ENCODE measurements around the gene YOD1. TPM values are rescaled to one million over a fixed set of nuclear protein-coding genes. Genes with fewer than 3 reads are reported as not detected.

The YOD1 gene
- total and polyA plus RNA-seq, 2 of the 13 experiments (the other 11 are each of a cell fraction or from before 2014, with no cell fraction given) = 3.4 to 9.1 TPM

DNA sequence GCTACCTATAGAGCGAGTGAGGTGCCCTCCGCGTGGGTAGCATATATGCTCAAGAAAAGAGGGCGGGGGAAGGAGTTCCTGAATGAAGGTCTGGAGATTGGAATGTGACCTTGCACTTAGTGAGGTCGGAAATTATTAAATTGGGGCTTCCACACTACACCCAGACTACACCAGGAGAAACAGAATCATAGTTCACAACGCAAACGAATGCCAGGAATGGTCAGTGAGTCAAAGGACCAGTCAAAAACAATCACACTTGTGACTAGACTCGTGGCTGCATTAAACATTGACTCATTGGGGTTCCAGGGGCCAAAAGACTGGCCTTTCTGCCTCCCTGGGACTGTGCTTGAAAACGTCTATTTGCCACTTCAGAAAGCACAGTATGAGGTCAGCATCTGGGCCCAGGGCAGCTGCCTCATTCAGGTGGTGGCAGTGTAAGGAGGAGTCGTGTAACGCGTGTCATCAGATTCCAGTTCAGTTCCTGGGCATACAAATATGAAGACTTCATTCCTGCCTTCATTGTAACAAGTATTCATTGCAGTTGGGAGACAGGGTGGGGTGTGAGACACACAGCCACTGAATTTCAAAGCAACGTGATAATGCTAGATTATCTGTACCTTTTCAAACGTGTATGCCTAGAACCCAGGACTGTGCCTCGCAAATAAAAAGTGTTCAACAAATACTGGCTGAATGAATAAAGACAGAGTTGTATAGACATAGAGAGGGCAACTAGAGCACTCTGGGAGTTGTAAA is at the start of gene YOD1 (continued):
- TF ChIP-seq MYPOP (CRISPR knock-in tag; IDR thresholded peaks at IDR 0.05) (no peak; the same call in 1 of the 2 replicates), ZC3H4 (CRISPR knock-in tag; IDR thresholded peaks at IDR 0.05; ENCODE audit: borderline replicate concordance) (no peak), BCL6 (CRISPR knock-in tag; IDR thresholded peaks at IDR 0.05) (no peak), SMC3 (IDR thresholded peaks at IDR 0.05; ENCODE audit: low read length) (no peak), ZNF614 (CRISPR knock-in tag; IDR thresholded peaks at IDR 0.05; ENCODE audit: borderline replicate concordance) (peak; percentile 61; the same call in 1 of the 2 replicates), ZIK1 (CRISPR knock-in tag; IDR thresholded peaks at IDR 0.05; ENCODE audit: borderline replicate concordance, low read depth) (no peak), SMAD1 (CRISPR knock-in tag; IDR thresholded peaks at IDR 0.05; ENCODE audit: borderline replicate concordance, low read depth) (no peak), ZNF142 (CRISPR knock-in tag; IDR thresholded peaks at IDR 0.05) (no peak)
- TF ChIP-seq, protein P1, sequence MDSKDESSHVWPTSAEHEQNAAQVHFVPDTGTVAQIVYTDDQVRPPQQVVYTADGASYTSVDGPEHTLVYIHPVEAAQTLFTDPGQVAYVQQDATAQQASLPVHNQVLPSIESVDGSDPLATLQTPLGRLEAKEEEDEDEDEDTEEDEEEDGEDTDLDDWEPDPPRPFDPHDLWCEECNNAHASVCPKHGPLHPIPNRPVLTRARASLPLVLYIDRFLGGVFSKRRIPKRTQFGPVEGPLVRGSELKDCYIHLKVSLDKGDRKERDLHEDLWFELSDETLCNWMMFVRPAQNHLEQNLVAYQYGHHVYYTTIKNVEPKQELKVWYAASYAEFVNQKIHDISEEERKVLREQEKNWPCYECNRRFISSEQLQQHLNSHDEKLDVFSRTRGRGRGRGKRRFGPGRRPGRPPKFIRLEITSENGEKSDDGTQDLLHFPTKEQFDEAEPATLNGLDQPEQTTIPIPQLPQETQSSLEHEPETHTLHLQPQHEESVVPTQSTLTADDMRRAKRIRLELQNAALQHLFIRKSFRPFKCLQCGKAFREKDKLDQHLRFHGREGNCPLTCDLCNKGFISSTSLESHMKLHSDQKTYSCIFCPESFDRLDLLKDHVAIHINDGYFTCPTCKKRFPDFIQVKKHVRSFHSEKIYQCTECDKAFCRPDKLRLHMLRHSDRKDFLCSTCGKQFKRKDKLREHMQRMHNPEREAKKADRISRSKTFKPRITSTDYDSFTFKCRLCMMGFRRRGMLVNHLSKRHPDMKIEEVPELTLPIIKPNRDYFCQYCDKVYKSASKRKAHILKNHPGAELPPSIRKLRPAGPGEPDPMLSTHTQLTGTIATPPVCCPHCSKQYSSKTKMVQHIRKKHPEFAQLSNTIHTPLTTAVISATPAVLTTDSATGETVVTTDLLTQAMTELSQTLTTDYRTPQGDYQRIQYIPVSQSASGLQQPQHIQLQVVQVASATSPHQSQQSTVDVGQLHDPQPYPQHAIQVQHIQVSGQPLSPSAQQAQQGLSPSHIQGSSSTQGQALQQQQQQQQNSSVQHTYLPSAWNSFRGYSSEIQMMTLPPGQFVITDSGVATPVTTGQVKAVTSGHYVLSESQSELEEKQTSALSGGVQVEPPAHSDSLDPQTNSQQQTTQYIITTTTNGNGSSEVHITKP (CRISPR knock-in tag; IDR thresholded peaks at IDR 0.05; ENCODE audit: low read depth) = 0 out of 2 replicates have a peak, but pooled peaks have one; percentile 49
- TF ChIP-seq, protein P2, sequence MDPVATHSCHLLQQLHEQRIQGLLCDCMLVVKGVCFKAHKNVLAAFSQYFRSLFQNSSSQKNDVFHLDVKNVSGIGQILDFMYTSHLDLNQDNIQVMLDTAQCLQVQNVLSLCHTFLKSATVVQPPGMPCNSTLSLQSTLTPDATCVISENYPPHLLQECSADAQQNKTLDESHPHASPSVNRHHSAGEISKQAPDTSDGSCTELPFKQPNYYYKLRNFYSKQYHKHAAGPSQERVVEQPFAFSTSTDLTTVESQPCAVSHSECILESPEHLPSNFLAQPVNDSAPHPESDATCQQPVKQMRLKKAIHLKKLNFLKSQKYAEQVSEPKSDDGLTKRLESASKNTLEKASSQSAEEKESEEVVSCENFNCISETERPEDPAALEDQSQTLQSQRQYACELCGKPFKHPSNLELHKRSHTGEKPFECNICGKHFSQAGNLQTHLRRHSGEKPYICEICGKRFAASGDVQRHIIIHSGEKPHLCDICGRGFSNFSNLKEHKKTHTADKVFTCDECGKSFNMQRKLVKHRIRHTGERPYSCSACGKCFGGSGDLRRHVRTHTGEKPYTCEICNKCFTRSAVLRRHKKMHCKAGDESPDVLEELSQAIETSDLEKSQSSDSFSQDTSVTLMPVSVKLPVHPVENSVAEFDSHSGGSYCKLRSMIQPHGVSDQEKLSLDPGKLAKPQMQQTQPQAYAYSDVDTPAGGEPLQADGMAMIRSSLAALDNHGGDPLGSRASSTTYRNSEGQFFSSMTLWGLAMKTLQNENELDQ (CRISPR knock-in tag; IDR thresholded peaks at IDR 0.05; ENCODE audit: borderline replicate concordance) = no peak
- TF ChIP-seq, protein P3, sequence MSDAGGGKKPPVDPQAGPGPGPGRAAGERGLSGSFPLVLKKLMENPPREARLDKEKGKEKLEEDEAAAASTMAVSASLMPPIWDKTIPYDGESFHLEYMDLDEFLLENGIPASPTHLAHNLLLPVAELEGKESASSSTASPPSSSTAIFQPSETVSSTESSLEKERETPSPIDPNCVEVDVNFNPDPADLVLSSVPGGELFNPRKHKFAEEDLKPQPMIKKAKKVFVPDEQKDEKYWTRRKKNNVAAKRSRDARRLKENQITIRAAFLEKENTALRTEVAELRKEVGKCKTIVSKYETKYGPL (CRISPR knock-in tag; IDR thresholded peaks at IDR 0.05) = no peak
